ENCODE results near the gene UPB1. TPM values are rescaled to one million over a fixed set of nuclear protein-coding genes. Genes with fewer than 3 reads are reported as not detected.

Gene UPB1
- total and polyA plus RNA-seq, 9 of the 15 experiments (the other 6 are each of a cell fraction or from before 2014, with no cell fraction given) = 0.06 to 0.11 TPM; not detected in 7

- TF ChIP-seq ZSCAN32 (CRISPR knock-in tag; IDR thresholded peaks at IDR 0.05) (no peak), MCM5 (IDR thresholded peaks at IDR 0.05; ENCODE audit: low read depth) (no peak), BRD9 (IDR thresholded peaks at IDR 0.05; ENCODE audit: low read depth, partially characterized antibody) (no peak), ASH1L (IDR thresholded peaks at IDR 0.05; ENCODE audit: borderline replicate concordance, low read depth, partially characterized antibody) (no peak), BMI1 (IDR thresholded peaks at IDR 0.05; ENCODE audit: low read length) (no peak), CHD7 (IDR thresholded peaks at IDR 0.05; ENCODE audit: low read depth, low read length) (no peak), POLR3A (IDR thresholded peaks at IDR 0.05; ENCODE audit: borderline replicate concordance, extremely low read depth, insufficient read depth, insufficient read length) (no peak)
Measured at GRCh38 chr22:24563246-24563645, 68.1 kb downstream of the UPB1 start (continued).

Measured in K562 (cell line).